SJCRH30 (cell line): ENCODE data around the gene SSPN. TPM values are rescaled to one million over a fixed set of nuclear protein-coding genes. Genes with fewer than 3 reads are reported as not detected.

Experiments used
- DNase-seq, 2 experiments: peaks; one replicate each; pipeline ENCODE4 v3.0.0-alpha.2; 2015 to 2020
- H3K27ac ChIP-seq: fragments of 250-450 bp; sonication (Bioruptor Pico); 2 replicates; pipeline ENCODE4 v1.5.1; 2020; ENCODE audit warnings: mild to moderate bottlenecking, moderate library complexity
- H3K27me3 ChIP-seq: fragments of 250-450 bp; sonication (Bioruptor Pico); 2 replicates; pipeline ENCODE4 v1.5.1; 2020; ENCODE audit warnings: mild to moderate bottlenecking, moderate library complexity
- H3K36me3 ChIP-seq: fragments of 250-450 bp; sonication (Bioruptor Pico); 2 replicates; pipeline ENCODE4 v1.5.1; 2020; ENCODE audit warnings: mild to moderate bottlenecking, moderate library complexity
- H3K4me1 ChIP-seq: fragments of 250-450 bp; sonication (Bioruptor Pico); 2 replicates; pipeline ENCODE4 v1.5.1; 2020; ENCODE audit warnings: mild to moderate bottlenecking, moderate library complexity
- H3K4me3 ChIP-seq: fragments of 250-450 bp; sonication (Bioruptor Pico); 2 replicates; pipeline ENCODE4 v1.5.1; 2020; ENCODE audit warnings: mild to moderate bottlenecking, moderate library complexity
- H3K9me3 ChIP-seq: fragments of 250-450 bp; sonication (Bioruptor Pico); replicated peaks from 2 replicates; pipeline ENCODE4 v1.5.1; 2020; ENCODE audit warnings: mild to moderate bottlenecking, moderate library complexity
- total RNA-seq: library from RNA; depleted of rRNA; stranded (reverse); fragments of >200 nt; shearing (Covaris generic); gene quantifications from 2 replicates; pipeline ENCODE4 v1.2.3, GENCODE V29; 2014

SSPN gene
- total RNA-seq, 1 experiment from 2014 or later = 2.8 TPM

GRCh38 chr12:26172946-26173552 lies 22.3 kb upstream of the SSPN start:
- no peak overlapping the region for H3K27ac ChIP-seq
- H3K4me1 ChIP-seq = no peaks in the 10 kb centered on the region
- H3K36me3 ChIP-seq = no peaks in the 10 kb centered on the region
- no peaks in the 10 kb centered on the region for H3K9me3 ChIP-seq
- DNase-seq = no peak
- no peaks in the 10 kb centered on the region for H3K27me3 ChIP-seq
- H3K4me3 ChIP-seq = no peak overlapping the region

- H3K4me1 ChIP-seq = no peaks in the 10 kb centered on the region
- no peak for DNase-seq
Observed at GRCh38 chr12:26176725-26177124, 18.6 kb upstream of the SSPN start.

GRCh38 chr12:26177283-26177682 lies 18.1 kb upstream of the SSPN start:
- no peak for DNase-seq
- H3K27me3 ChIP-seq = no peaks in the 10 kb centered on the region
- no peak overlapping the region for H3K27ac ChIP-seq
- H3K4me3 ChIP-seq = no peak overlapping the region
- H3K4me1 ChIP-seq = no peaks in the 10 kb centered on the region
- H3K9me3 ChIP-seq = no peaks in the 10 kb centered on the region
- no peaks in the 10 kb centered on the region for H3K36me3 ChIP-seq

More at GRCh38 chr12:26176725-26177124, 18.6 kb upstream of the SSPN start:
- Histone ChIP-seq H3K9me3 (no peaks in the 10 kb centered on the region), H3K4me3 (no peak overlapping the region), H3K27me3 (no peaks in the 10 kb centered on the region), H3K36me3 (no peaks in the 10 kb centered on the region), H3K27ac (no peak overlapping the region)

GRCh38 chr12:26179826-26180225 lies 15.5 kb upstream of the SSPN start:
- no peak overlapping the region for H3K27ac ChIP-seq
- H3K4me1 ChIP-seq = no peaks in the 10 kb centered on the region
- no peak overlapping the region for H3K4me3 ChIP-seq
- no peaks in the 10 kb centered on the region for H3K9me3 ChIP-seq
- no peak for DNase-seq
- H3K36me3 ChIP-seq = no peaks in the 10 kb centered on the region
- no peaks in the 10 kb centered on the region for H3K27me3 ChIP-seq

- no peaks in the 10 kb centered on the region for H3K9me3 ChIP-seq
- no peak overlapping the region for H3K4me3 ChIP-seq
- no peak overlapping the region for H3K27ac ChIP-seq
- DNase-seq = no peak
- no peaks in the 10 kb centered on the region for H3K27me3 ChIP-seq
- no peaks in the 10 kb centered on the region for H3K4me1 ChIP-seq
- no peaks in the 10 kb centered on the region for H3K36me3 ChIP-seq
Observed at GRCh38 chr12:26182377-26182776, 13.0 kb upstream of the SSPN start.

GRCh38 chr12:26185532-26186320 lies 9.6 kb upstream of the SSPN start:
- Histone ChIP-seq H3K4me3 (no peak overlapping the region), H3K9me3 (no peaks in the 10 kb centered on the region), H3K4me1 (peaks cover 6% of the 10 kb centered on the region; the same call in 1 of the 2 replicates), H3K27me3 (no peaks in the 10 kb centered on the region), H3K36me3 (no peaks in the 10 kb centered on the region; the same call in 1 of the 2 replicates), H3K27ac (no peak overlapping the region)
- no peak for DNase-seq

- Histone ChIP-seq H3K4me1 (peaks cover 6% of the 10 kb centered on the region; the same call in 1 of the 2 replicates), H3K27me3 (no peaks in the 10 kb centered on the region), H3K27ac (no peak overlapping the region), H3K9me3 (no peaks in the 10 kb centered on the region), H3K4me3 (no peak overlapping the region), H3K36me3 (no peaks in the 10 kb centered on the region; the same call in 1 of the 2 replicates)
- DNase-seq = no peak
Observed at GRCh38 chr12:26187014-26187798, 8.2 kb upstream of the SSPN start.

- H3K27ac ChIP-seq = no peak overlapping the region
- no peaks in the 10 kb centered on the region for H3K27me3 ChIP-seq
- peaks cover 6% of the 10 kb centered on the region; the same call in 1 of the 2 replicates for H3K4me1 ChIP-seq
- H3K4me3 ChIP-seq = no peak overlapping the region
- no peaks in the 10 kb centered on the region; the same call in 1 of the 2 replicates for H3K36me3 ChIP-seq
- no peak for DNase-seq
- no peaks in the 10 kb centered on the region for H3K9me3 ChIP-seq
Observed at GRCh38 chr12:26188127-26188526, 7.2 kb upstream of the SSPN start.

- DNase-seq = no peak
- Histone ChIP-seq H3K27me3 (no peaks in the 10 kb centered on the region), H3K4me3 (no peak overlapping the region), H3K36me3 (no peaks in the 10 kb centered on the region; the same call in 1 of the 2 replicates), H3K27ac (no peak overlapping the region), H3K9me3 (no peaks in the 10 kb centered on the region), H3K4me1 (peaks cover 6% of the 10 kb centered on the region; the same call in 1 of the 2 replicates)
Observed at GRCh38 chr12:26188641-26189040, 6.7 kb upstream of the SSPN start.

GRCh38 chr12:26192142-26192541 lies 3.2 kb upstream of the SSPN start:
- DNase-seq = no peak
- no peak overlapping the region for H3K4me3 ChIP-seq
- H3K27ac ChIP-seq = no peak overlapping the region
- no peaks in the 10 kb centered on the region for H3K27me3 ChIP-seq
- no peaks in the 10 kb centered on the region for H3K9me3 ChIP-seq
- H3K36me3 ChIP-seq = no peaks in the 10 kb centered on the region; the same call in 1 of the 2 replicates
- H3K4me1 ChIP-seq = peaks cover 6% of the 10 kb centered on the region; the same call in 1 of the 2 replicates

GRCh38 chr12:26193539-26193938 lies 1.8 kb upstream of the SSPN start:
- no peak for DNase-seq
- no peaks in the 10 kb centered on the region; the same call in 1 of the 2 replicates for H3K36me3 ChIP-seq
- no peak overlapping the region for H3K27ac ChIP-seq
- no peak overlapping the region for H3K4me3 ChIP-seq
- H3K27me3 ChIP-seq = no peaks in the 10 kb centered on the region
- 0 out of 2 replicates have a peak, but pooled peaks cover 5% of the 10 kb centered on the region for H3K4me1 ChIP-seq
- H3K9me3 ChIP-seq = no peaks in the 10 kb centered on the region

- Histone ChIP-seq H3K4me1 (0 out of 2 replicates have a peak, but pooled peaks cover 5% of the 10 kb centered on the region), H3K4me3 (peak overlapping the region; percentile 80), H3K9me3 (no peaks in the 10 kb centered on the region), H3K27ac (peak overlapping the region; percentile 76), H3K36me3 (no peaks in the 10 kb centered on the region), H3K27me3 (no peaks in the 10 kb centered on the region)
- peak; percentile 61 to 69 for DNase-seq
Observed at GRCh38 chr12:26195641-26196420, 458 bp downstream of the SSPN start.

- H3K27me3 ChIP-seq = no peaks in the 10 kb centered on the region
Observed at GRCh38 chr12:26196421-26196716, 996 bp downstream of the SSPN start.

GRCh38 chr12:26197832-26198231 lies 2.5 kb downstream of the SSPN start:
- Histone ChIP-seq H3K4me3 (no peak overlapping the region), H3K27me3 (no peaks in the 10 kb centered on the region), H3K27ac (no peak overlapping the region), H3K9me3 (no peaks in the 10 kb centered on the region), H3K4me1 (0 out of 2 replicates have a peak, but pooled peaks cover 5% of the 10 kb centered on the region), H3K36me3 (no peaks in the 10 kb centered on the region)
- peak in 1 of 2 experiments; percentile 8 for DNase-seq

More at GRCh38 chr12:26196421-26196716, 996 bp downstream of the SSPN start:
- H3K9me3 ChIP-seq = no peaks in the 10 kb centered on the region
- peak; percentile 30 to 61 for DNase-seq
- peak overlapping the region; percentile 80 for H3K4me3 ChIP-seq
- H3K4me1 ChIP-seq = 0 out of 2 replicates have a peak, but pooled peaks cover 5% of the 10 kb centered on the region
- H3K27ac ChIP-seq = peak overlapping the region; percentile 76
- H3K36me3 ChIP-seq = no peaks in the 10 kb centered on the region
